OCI-LY3 (cell line): ENCODE data around the gene ACTG2.

ENCODE experiments used
- EZH2phosphoT487 ChIP-seq: fragments of 200-600 bp; shearing (Covaris generic); IDR thresholded peaks from 2 replicates; pipeline ENCODE4 v1.6.1; 2018; ENCODE audit warnings: antibody characterized with exemption, mixed run types, low read depth
- TF ChIP-seq, protein P1 (sequence below): fragments of 200-600, 300-600 bp; sonication (generic); IDR thresholded peaks from 2 replicates; pipeline ENCODE4 v1.5.1; 2014; ENCODE audit warnings: antibody characterized with exemption, low read length, low read depth

- TF ChIP-seq, protein P1, sequence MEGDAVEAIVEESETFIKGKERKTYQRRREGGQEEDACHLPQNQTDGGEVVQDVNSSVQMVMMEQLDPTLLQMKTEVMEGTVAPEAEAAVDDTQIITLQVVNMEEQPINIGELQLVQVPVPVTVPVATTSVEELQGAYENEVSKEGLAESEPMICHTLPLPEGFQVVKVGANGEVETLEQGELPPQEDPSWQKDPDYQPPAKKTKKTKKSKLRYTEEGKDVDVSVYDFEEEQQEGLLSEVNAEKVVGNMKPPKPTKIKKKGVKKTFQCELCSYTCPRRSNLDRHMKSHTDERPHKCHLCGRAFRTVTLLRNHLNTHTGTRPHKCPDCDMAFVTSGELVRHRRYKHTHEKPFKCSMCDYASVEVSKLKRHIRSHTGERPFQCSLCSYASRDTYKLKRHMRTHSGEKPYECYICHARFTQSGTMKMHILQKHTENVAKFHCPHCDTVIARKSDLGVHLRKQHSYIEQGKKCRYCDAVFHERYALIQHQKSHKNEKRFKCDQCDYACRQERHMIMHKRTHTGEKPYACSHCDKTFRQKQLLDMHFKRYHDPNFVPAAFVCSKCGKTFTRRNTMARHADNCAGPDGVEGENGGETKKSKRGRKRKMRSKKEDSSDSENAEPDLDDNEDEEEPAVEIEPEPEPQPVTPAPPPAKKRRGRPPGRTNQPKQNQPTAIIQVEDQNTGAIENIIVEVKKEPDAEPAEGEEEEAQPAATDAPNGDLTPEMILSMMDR = no peak
- TF ChIP-seq EZH2phosphoT487 = no peak
These were observed 2.3 kb upstream of the ACTG2 start for GRCh38 chr2:73890301-73891092.
